ENCODE results near the gene TJP3.

DNA sequence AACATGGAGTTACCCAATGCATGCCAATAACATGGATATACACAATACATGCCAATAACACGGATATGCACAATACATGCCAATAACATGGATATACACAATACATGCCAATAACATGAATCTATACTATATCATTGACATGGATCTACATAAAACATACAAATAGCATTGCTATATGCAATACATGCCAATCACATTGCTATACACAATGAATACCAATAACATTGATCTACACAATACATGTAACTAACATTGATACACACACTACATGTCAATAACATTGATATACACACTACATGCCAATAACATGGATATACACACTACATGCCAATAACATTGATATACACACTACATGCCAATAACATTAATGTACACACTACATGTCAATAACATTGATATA is 7.0 kb upstream of the TJP3 start:
- TF ChIP-seq POLR2AphosphoS5 (IDR thresholded peaks at IDR 0.05; ENCODE audit: borderline replicate concordance, low read depth, low read length): no peak
- no peak for TF ChIP-seq EZH2 (IDR thresholded peaks at IDR 0.05)
- no peak for TF ChIP-seq FOXP2 (optimal IDR thresholded peaks at IDR 0.05; ENCODE audit: control extremely low read depth, extremely low read length, insufficient read depth)

All from SK-N-MC (cell line).